ENCODE data around the gene NAMPT.

NAMPT gene

GRCh38 chr7:106294334-106294733, 9.6 kb upstream of the NAMPT start:
- TF ChIP-seq TAF1 (IDR thresholded peaks at IDR 0.05; ENCODE audit: borderline replicate concordance, low read depth, low read length) (no peak), POLR2A (IDR thresholded peaks at IDR 0.05; ENCODE audit: low read depth, low read length) (no peak), POLR2AphosphoS5 (IDR thresholded peaks at IDR 0.05; ENCODE audit: low read depth, low read length) (no peak)
- FAIRE-seq: no peak
- no peak for DNase-seq (ENCODE audit: insufficient read length)

GRCh38 chr7:106291247-106291646, 6.5 kb upstream of the NAMPT start:
- TF ChIP-seq POLR2A (IDR thresholded peaks at IDR 0.05; ENCODE audit: low read depth, low read length) (no peak), TAF1 (IDR thresholded peaks at IDR 0.05; ENCODE audit: borderline replicate concordance, low read depth, low read length) (no peak), POLR2AphosphoS5 (IDR thresholded peaks at IDR 0.05; ENCODE audit: low read depth, low read length) (no peak)
- FAIRE-seq (no peak), DNase-seq (ENCODE audit: insufficient read length) (no peak)

GRCh38 chr7:106290319-106290718, 5.5 kb upstream of the NAMPT start:
- TF ChIP-seq TAF1 (IDR thresholded peaks at IDR 0.05; ENCODE audit: borderline replicate concordance, low read depth, low read length): no peak
- TF ChIP-seq POLR2A (IDR thresholded peaks at IDR 0.05; ENCODE audit: low read depth, low read length): no peak
- TF ChIP-seq POLR2AphosphoS5 (IDR thresholded peaks at IDR 0.05; ENCODE audit: low read depth, low read length): no peak
- FAIRE-seq (no peak), DNase-seq (ENCODE audit: insufficient read length) (no peak)

- DNase-seq (ENCODE audit: insufficient read length): no peak
- TF ChIP-seq POLR2A (IDR thresholded peaks at IDR 0.05; ENCODE audit: low read depth, low read length) (no peak), TAF1 (IDR thresholded peaks at IDR 0.05; ENCODE audit: borderline replicate concordance, low read depth, low read length) (no peak), POLR2AphosphoS5 (IDR thresholded peaks at IDR 0.05; ENCODE audit: low read depth, low read length) (no peak)
Measured at GRCh38 chr7:106289848-106290247, 5.1 kb upstream of the NAMPT start.

GRCh38 chr7:106288263-106288662, 3.5 kb upstream of the NAMPT start:
- FAIRE-seq (no peak), DNase-seq (ENCODE audit: insufficient read length) (no peak)
- TF ChIP-seq TAF1 (IDR thresholded peaks at IDR 0.05; ENCODE audit: borderline replicate concordance, low read depth, low read length) (no peak), POLR2A (IDR thresholded peaks at IDR 0.05; ENCODE audit: low read depth, low read length) (no peak), POLR2AphosphoS5 (IDR thresholded peaks at IDR 0.05; ENCODE audit: low read depth, low read length) (no peak)

More at GRCh38 chr7:106289848-106290247, 5.1 kb upstream of the NAMPT start:
- FAIRE-seq: no peak

GRCh38 chr7:106287786-106288185, 3.0 kb upstream of the NAMPT start:
- DNase-seq (ENCODE audit: insufficient read length) (no peak), FAIRE-seq (no peak)

GRCh38 chr7:106285855-106286492, 1.2 kb upstream of the NAMPT start:
- peak; percentile 89 for FAIRE-seq
- no peak for DNase-seq (ENCODE audit: insufficient read length)
- TF ChIP-seq TAF1 (IDR thresholded peaks at IDR 0.05; ENCODE audit: borderline replicate concordance, low read depth, low read length) (no peak), POLR2AphosphoS5 (IDR thresholded peaks at IDR 0.05; ENCODE audit: low read depth, low read length) (peak; percentile 61; the same call in 1 of the 2 replicates)

More at GRCh38 chr7:106287786-106288185, 3.0 kb upstream of the NAMPT start:
- no peak for TF ChIP-seq TAF1 (IDR thresholded peaks at IDR 0.05; ENCODE audit: borderline replicate concordance, low read depth, low read length)
- no peak for TF ChIP-seq POLR2AphosphoS5 (IDR thresholded peaks at IDR 0.05; ENCODE audit: low read depth, low read length)
- TF ChIP-seq POLR2A (IDR thresholded peaks at IDR 0.05; ENCODE audit: low read depth, low read length): no peak

- peak; percentile 100 for FAIRE-seq
- peak; percentile 64 for DNase-seq (ENCODE audit: insufficient read length)
- peak; percentile 77 for TF ChIP-seq POLR2AphosphoS5 (IDR thresholded peaks at IDR 0.05; ENCODE audit: low read depth, low read length)
- peak; percentile 65; the same call in 1 of the 2 replicates for TF ChIP-seq TAF1 (IDR thresholded peaks at IDR 0.05; ENCODE audit: borderline replicate concordance, low read depth, low read length)
- TF ChIP-seq POLR2A (IDR thresholded peaks at IDR 0.05; ENCODE audit: low read depth, low read length): peak; percentile 67
Measured at GRCh38 chr7:106285051-106285854, 470 bp upstream of the NAMPT start.

- DNase-seq (ENCODE audit: insufficient read length) (no peak), FAIRE-seq (peak; percentile 87)
- no peak for TF ChIP-seq TAF1 (IDR thresholded peaks at IDR 0.05; ENCODE audit: borderline replicate concordance, low read depth, low read length)
- TF ChIP-seq POLR2A (IDR thresholded peaks at IDR 0.05; ENCODE audit: low read depth, low read length): no peak
- no peak for TF ChIP-seq POLR2AphosphoS5 (IDR thresholded peaks at IDR 0.05; ENCODE audit: low read depth, low read length)
Measured at GRCh38 chr7:106283831-106284713, 711 bp downstream of the NAMPT start.

- no peak for TF ChIP-seq TAF1 (IDR thresholded peaks at IDR 0.05; ENCODE audit: borderline replicate concordance, low read depth, low read length)
- no peak for TF ChIP-seq POLR2AphosphoS5 (IDR thresholded peaks at IDR 0.05; ENCODE audit: low read depth, low read length)
- TF ChIP-seq POLR2A (IDR thresholded peaks at IDR 0.05; ENCODE audit: low read depth, low read length): no peak
- FAIRE-seq (no peak), DNase-seq (ENCODE audit: insufficient read length) (no peak)
Measured at GRCh38 chr7:106283501-106283830, 1.3 kb downstream of the NAMPT start.

GRCh38 chr7:106282852-106283251, 1.9 kb downstream of the NAMPT start:
- FAIRE-seq (no peak), DNase-seq (ENCODE audit: insufficient read length) (no peak)
- TF ChIP-seq TAF1 (IDR thresholded peaks at IDR 0.05; ENCODE audit: borderline replicate concordance, low read depth, low read length) (no peak), POLR2AphosphoS5 (IDR thresholded peaks at IDR 0.05; ENCODE audit: low read depth, low read length) (no peak), POLR2A (IDR thresholded peaks at IDR 0.05; ENCODE audit: low read depth, low read length) (no peak)
